Upper lobe of left lung (tissue), 6 donors: Measurements from ENCODE around the gene MUC5AC. TPM values are rescaled to one million over a fixed set of nuclear protein-coding genes. Genes with fewer than 3 reads are reported as not detected.
"Not testable (repeated sequence)": the region's sequence is repeated elsewhere in the genome, so short reads cannot be mapped to it uniquely, and the experiment has no call there.

Experiments used
- ATAC-seq, 2 donors: fragments of 200-7000 bp; cut with Tn5 transposase; one replicate each; pipeline ENCODE4 v1.9.1; 2022; ENCODE audit warnings: mild to moderate bottlenecking in 2 of 2, moderate library complexity in 2 of 2; ENCODE audit not compliant: low FRiP score in 2 of 2
- DNase-seq, 2 donors: peaks; one replicate each; pipeline ENCODE4 v3.0.0-alpha.2; 2019 to 2020
- H3K27ac ChIP-seq, 4 donors: fragments of 200-600 bp; sonication (generic); one replicate each; pipeline ENCODE4 v1.5.1; 2016 to 2019
- H3K27me3 ChIP-seq, 4 donors: fragments of 200-600 bp; sonication (generic); one replicate each; pipeline ENCODE4 v1.5.1; 2017 to 2019
- H3K36me3 ChIP-seq, 4 donors: fragments of 200-600 bp; sonication (generic); one replicate each; pipeline ENCODE4 v1.5.1; 2016 to 2019
- H3K4me1 ChIP-seq, 4 donors: fragments of 200-600 bp; sonication (generic); one replicate each; pipeline ENCODE4 v1.5.1; 2018 to 2019
- H3K4me3 ChIP-seq, 4 donors: fragments of 200-600 bp; sonication (generic); one replicate each; pipeline ENCODE4 v1.5.1; 2017 to 2019; ENCODE audit warnings: mild to moderate bottlenecking in 2 of 4, moderate library complexity in 1 of 4
- H3K9me3 ChIP-seq, 4 donors: fragments of 200-600 bp; sonication (generic); one replicate each; pipeline ENCODE4 v1.5.1; 2018 to 2019
- EP300 ChIP-seq, 4 donors: sonication (generic); formaldehyde crosslinking; IDR thresholded peaks; one replicate each; pipeline ENCODE4 v1.5.1; 2017; ENCODE audit warnings: antibody characterized with exemption in 4 of 4, control low read depth in 2 of 4
- POLR2A ChIP-seq, 4 donors: fragments of 450-650 bp; IDR thresholded peaks; one replicate each; pipeline ENCODE4 v1.5.1; 2016 to 2017; ENCODE audit warnings: antibody characterized with exemption in 4 of 4, mild to moderate bottlenecking in 2 of 4
- POLR2AphosphoS5 ChIP-seq, 2 donors: sonication (generic); formaldehyde crosslinking; IDR thresholded peaks; one replicate each; pipeline ENCODE4 v1.5.1; 2017; ENCODE audit warnings: antibody characterized with exemption in 2 of 2
- WGBS, 2 donors: methylation state at CpG; one replicate each; pipeline ENCODE4 v1.1.5; 2017 to 2018; 5-methylcytosine and 5-hydroxymethylcytosine counted together
- total RNA-seq, 6 donors: library from RNA; depleted of rRNA in 4 of 6; stranded (reverse); fragments of >200 nt in 4 of 6; gene quantifications; one replicate each; pipeline versions ENCODE4 v1.1.0 to v1.2.1, GENCODE V29; 2016 to 2021
- TF ChIP-seq, protein P1 (sequence below), 6 experiments: fragments of 450-650 bp in 4 of 6; fragments of 200-600 bp in 2 of 6; sonication (generic) in 2 of 6; IDR thresholded peaks; one replicate each; pipeline ENCODE4 v1.5.1; 2016 to 2019; ENCODE audit warnings: antibody characterized with exemption in 6 of 6
- donor health status: DM: no; HTN: no; CAD: no; lungs with moderate emphysema.
- donor health status: DM: no; HTN: yes; CAD: no; lungs with severe emphysema.

The MUC5AC gene
- total RNA-seq, 6 donors from 2014 or later, result under 0.01 to 7.3 (median 0.78) TPM; not detected in 1

DNA sequence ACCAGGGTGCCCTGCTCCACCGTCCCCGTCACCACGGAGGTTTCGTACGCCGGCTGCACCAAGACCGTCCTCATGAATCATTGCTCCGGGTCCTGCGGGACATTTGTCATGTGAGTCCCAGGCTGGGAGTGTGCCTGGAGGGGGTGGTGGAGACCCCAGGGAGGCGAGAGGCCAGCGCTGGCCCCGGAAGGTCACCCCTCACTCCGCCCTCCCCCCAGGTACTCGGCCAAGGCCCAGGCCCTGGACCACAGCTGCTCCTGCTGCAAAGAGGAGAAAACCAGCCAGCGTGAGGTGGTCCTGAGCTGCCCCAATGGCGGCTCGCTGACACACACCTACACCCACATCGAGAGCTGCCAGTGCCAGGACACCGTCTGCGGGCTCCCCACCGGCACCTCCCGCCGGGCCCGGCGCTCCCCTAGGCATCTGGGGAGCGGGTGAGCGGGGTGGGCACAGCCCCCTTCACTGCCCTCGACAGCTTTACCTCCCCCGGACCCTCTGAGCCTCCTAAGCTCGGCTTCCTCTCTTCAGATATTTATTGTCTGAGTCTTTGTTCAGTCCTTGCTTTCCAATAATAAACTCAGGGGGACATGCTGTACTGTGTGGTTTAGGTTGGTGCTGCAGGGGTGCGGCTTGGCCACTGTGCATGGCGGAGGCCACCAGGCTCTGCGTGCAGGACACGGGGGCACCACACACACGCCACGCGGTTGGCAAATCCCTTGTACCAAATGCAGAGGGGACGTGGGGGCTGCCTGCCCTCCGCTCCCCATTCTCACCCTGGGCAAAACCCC is 47.6 kb upstream of the MUC5AC start:
- no peaks in the 10 kb centered on the region for H3K27me3 ChIP-seq
- no peak overlapping the region for H3K27ac ChIP-seq
- no peak overlapping the region for H3K4me3 ChIP-seq
- no peaks in the 10 kb centered on the region for H3K9me3 ChIP-seq
- ATAC-seq, result no peak
- DNase-seq, result peak in 1 of 2 donors; percentile 77
- 90 to 91% methylated on average over 30 to 36 of the region's 39 CpGs for WGBS, 2 donors
- H3K36me3 ChIP-seq, result no peaks in the 10 kb centered on the region
- no peaks in the 10 kb centered on the region for H3K4me1 ChIP-seq
- TF ChIP-seq, protein P1, sequence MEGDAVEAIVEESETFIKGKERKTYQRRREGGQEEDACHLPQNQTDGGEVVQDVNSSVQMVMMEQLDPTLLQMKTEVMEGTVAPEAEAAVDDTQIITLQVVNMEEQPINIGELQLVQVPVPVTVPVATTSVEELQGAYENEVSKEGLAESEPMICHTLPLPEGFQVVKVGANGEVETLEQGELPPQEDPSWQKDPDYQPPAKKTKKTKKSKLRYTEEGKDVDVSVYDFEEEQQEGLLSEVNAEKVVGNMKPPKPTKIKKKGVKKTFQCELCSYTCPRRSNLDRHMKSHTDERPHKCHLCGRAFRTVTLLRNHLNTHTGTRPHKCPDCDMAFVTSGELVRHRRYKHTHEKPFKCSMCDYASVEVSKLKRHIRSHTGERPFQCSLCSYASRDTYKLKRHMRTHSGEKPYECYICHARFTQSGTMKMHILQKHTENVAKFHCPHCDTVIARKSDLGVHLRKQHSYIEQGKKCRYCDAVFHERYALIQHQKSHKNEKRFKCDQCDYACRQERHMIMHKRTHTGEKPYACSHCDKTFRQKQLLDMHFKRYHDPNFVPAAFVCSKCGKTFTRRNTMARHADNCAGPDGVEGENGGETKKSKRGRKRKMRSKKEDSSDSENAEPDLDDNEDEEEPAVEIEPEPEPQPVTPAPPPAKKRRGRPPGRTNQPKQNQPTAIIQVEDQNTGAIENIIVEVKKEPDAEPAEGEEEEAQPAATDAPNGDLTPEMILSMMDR (IDR thresholded peaks at IDR 0.05), result no peak
- TF ChIP-seq POLR2A (IDR thresholded peaks at IDR 0.05), result no peak
- no peak for TF ChIP-seq POLR2AphosphoS5 (IDR thresholded peaks at IDR 0.05)
- no peak for TF ChIP-seq EP300 (IDR thresholded peaks at IDR 0.05)

DNA sequence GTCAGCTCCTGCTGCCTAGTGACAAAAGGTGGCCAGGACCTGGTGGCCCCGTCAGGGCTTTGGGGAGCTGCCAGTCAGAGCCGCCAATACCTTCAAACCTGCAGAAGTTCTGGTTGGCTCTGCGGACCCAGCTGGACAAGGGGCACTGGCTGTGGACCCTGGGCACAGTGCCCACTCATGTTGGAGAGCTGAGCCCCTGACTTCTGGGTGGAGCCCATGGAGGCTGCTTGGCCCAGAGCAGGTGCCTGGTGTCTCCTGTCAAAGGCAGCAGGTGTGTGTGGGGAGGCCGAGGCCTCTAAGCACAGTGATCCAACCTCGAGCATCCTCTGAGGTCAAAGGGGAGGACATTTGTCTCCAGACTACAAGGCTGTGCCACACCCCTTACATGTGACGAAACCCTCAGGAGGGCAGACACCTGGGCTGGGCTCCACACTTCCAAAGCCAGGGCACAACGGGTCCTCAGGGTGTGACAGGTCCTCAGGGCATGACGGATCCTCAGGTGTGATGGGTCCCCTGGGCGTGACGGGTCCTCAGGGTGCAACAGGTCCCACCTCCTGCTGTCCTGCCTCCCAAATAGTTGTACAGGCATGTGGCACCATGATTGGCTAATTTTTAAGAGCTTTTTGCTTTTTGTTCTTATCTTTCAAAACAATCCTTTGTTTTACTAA is 46.1 kb upstream of the MUC5AC start:
- no peaks in the 10 kb centered on the region for H3K36me3 ChIP-seq
- H3K27me3 ChIP-seq, result no peaks in the 10 kb centered on the region
- DNase-seq (no peak), ATAC-seq (no peak)
- H3K9me3 ChIP-seq, result no peaks in the 10 kb centered on the region
- 66 to 80% methylated on average over 6 to 8 of the region's 10 CpGs for WGBS, 2 donors
- no peak for TF ChIP-seq EP300 (IDR thresholded peaks at IDR 0.05)
- H3K4me1 ChIP-seq, result no peaks in the 10 kb centered on the region
- H3K27ac ChIP-seq, result no peak overlapping the region
- no peak overlapping the region for H3K4me3 ChIP-seq

DNA sequence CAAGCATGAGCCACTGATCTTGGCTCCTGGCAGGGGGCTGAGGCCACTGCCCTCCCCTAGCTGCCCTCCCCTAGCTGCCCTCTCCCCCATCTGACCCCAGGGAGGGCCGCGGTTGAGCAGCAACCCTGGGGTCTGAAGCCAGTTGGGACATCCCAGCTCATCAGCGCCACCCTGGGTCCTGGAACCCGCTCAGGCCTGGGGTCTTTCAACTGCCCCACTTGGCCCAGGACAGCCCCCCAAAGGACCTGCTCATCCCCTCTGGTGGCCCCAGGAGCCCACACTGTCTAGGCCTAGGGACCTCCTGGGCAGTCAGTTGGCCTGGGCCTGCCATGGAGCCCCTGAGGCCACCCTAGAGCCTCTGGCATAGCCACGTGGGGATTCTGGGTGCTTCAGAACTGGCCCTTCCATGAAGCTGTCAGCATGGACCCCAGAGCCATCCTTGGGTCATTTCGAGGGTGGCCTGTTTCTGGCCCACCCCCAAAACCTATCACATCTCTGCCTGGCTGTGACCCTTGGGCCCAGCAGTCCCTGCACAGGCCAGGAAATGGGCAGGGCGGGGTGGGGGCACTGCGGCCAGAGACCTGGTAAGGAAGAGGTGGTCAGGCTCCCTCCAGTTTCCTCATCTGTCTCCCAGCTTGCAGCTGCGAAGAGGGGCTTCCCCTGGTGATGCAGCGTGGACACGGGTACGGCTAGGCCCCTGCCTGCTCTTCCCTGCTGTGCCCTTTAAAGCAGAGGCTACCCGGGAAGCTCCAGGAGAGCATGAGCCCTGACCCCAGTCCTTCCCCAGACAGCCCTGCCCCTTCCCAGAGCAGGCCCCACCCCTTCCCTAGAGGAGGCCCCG is 45.2 kb upstream of the MUC5AC start:
- DNase-seq (peak in 1 of 2 donors; percentile 47), ATAC-seq (no peak)
- WGBS, 2 donors, result 80 to 94% methylated on average over 6 to 12 of the region's 14 CpGs

DNA sequence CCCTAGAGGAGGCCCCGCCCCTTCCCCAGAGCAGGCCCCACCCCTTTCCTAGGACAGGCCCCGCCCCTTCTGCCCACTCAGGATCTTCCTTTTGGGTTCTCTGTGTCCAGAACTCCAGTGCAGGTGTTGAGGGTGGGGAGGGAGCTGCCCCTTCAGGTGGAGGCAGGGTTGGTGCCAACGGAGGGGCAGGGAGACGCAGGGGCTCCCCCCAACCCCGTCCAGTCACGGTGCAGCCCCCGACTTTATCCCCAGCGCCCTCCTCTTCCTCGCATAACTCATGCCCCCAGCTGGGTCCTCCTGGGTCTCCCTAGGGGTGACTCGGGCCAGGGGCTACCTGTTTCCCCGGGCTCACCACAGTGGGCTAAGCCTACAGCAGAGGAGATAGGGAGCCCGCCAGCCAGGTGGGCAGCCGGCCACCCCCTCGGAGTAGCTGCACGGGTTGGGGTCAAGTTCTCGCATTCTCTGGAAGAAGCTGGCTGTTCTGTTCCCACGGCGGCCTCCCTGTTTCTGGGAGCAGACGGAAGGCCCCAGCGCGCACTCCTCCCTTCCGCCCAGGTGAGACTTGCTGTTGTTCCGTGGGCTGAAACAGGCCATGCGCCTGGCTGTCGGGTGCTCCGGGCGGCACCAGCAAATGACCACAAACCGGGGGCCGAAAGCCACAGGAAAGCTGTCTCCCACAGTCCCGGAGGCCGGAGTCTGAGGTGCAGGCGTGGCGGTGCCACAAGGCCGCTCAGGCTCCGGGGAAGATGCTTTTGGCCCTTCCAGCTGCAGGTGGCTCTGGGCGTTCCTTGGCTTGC is 44.1 kb upstream of the MUC5AC start:
- TF ChIP-seq, protein P1 (IDR thresholded peaks at IDR 0.05), result no peak
- TF ChIP-seq POLR2AphosphoS5 (IDR thresholded peaks at IDR 0.05) (no peak), POLR2A (IDR thresholded peaks at IDR 0.05) (no peak), EP300 (IDR thresholded peaks at IDR 0.05) (no peak)
- no peak overlapping the region for H3K27ac ChIP-seq
- DNase-seq, result peak in 1 of 2 donors; percentile 64
- ATAC-seq, result no peak
- H3K4me3 ChIP-seq, result no peak overlapping the region
- H3K36me3 ChIP-seq, result no peaks in the 10 kb centered on the region
- no peaks in the 10 kb centered on the region for H3K9me3 ChIP-seq
- no peaks in the 10 kb centered on the region for H3K4me1 ChIP-seq
- 88% methylated on average over 17 to 24 of the region's 36 CpGs for WGBS, 2 donors
- H3K27me3 ChIP-seq, result no peaks in the 10 kb centered on the region

More for the DNA sequence above, 45.2 kb upstream of the MUC5AC start:
- Histone ChIP-seq H3K4me1 (no peaks in the 10 kb centered on the region), H3K9me3 (no peaks in the 10 kb centered on the region), H3K27ac (no peak overlapping the region), H3K36me3 (no peaks in the 10 kb centered on the region), H3K4me3 (no peak overlapping the region), H3K27me3 (no peaks in the 10 kb centered on the region)
- TF ChIP-seq EP300 (IDR thresholded peaks at IDR 0.05) (no peak), POLR2A (IDR thresholded peaks at IDR 0.05) (no peak), POLR2AphosphoS5 (IDR thresholded peaks at IDR 0.05) (no peak)
- TF ChIP-seq, protein P1 (IDR thresholded peaks at IDR 0.05), result no peak

DNA sequence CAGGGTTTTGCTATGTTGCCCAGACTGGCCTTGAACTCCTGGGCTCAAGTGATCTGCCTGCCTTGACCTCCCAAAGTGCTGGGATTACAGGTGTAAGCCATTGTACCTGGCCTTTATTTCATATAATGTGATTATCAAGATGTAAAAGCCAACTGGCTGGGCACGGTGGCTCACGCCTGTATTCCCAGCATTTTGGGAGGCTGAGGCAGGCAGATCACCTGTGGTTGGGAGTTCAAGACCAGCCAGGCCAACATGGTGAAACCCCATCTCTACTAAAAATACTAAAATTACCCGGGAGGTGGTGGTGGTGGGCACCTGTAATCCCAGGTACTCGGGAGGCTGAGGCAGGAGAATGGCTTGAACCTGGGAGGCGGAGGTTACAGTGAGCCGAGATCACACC is 42.5 kb upstream of the MUC5AC start:
- not testable (repeated sequence) for H3K9me3 ChIP-seq, ATAC-seq, H3K4me3 ChIP-seq, DNase-seq, H3K27me3 ChIP-seq, H3K36me3 ChIP-seq, H3K27ac ChIP-seq, H3K4me1 ChIP-seq
- 84 to 86% methylated on average over 6 of the region's 6 CpGs for WGBS, 2 donors
